COLO829 (cell line): ENCODE results near the gene ARFGAP1.

ENCODE experiments used
- DNase-seq: peaks from one replicate; pipeline ENCODE4 v3.0.0; 2012; ENCODE audit warnings: low spot score

ARFGAP1 gene

DNA sequence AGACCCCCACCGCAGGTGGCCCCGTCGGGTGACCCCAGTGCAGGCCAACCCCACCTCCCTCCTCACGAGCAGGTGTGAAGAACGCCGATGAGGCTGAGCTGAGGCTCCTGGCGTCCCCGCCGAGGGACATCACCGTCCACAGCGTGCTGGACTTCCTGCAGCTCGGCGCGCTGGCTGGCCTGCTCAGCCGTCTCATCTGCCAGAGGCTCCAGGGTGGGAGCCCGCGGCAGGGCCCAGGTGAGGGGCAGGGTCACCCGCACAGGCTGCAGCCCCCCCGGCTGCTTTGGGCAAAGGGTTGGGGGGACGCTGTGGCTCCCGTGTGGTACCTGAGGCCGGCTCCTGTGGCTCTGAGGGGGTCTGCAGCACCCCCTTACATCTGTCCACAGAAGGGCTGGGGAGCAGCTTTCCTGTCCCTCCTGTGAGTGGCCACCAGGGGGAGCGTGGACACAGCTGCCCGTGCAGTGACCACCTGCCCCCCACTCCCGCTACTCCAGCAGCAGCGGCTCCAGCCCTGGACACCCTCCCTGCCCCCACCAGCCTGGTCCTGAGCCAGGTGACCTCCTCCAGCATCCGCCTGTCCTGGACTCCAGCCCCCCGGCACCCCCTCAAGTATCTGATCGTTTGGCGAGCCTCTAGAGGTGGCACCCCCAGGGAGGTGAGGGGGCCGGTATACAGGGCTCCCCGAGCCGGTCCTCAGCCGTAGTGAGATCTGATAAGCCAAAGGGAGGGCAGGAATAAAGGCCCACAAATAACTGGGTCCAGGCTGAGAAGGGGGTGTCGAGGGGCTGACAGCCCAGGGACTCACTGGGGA is 36.9 kb downstream of the ARFGAP1 start:
- peak; percentile 42 for DNase-seq

DNA sequence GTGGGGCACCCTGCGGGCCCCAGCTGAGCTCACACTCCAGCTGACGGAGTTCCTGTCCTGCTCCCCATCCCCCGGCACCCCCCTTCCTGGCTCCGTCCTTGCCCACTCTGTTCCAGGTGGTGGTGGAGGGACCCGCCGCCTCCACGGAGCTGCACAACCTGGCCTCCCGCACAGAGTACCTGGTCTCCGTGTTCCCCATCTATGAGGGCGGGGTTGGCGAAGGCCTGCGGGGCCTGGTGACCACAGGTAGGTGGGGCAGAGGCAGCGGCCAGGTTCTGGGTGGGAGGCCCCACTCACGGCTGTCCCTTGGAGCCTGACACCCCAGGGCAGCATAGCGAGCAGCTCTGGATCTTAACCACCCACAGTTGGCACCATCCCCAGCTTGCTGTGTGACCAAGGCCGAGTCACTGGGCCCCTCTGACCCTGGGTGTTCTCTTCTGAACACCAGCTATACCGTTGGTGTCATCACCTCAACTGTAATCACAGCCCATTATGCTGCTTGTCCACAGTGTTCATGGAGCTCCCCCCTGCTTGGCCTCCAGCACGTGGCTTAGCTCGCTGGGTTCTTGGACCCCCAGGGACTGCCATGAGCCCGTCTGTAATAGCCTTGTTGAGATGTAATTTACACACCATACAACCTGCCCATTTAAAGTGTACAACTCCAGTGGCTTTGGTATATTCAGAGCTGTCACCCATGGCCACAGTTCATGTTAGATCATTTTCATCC is 37.8 kb downstream of the ARFGAP1 start:
- DNase-seq, result no peak

DNA sequence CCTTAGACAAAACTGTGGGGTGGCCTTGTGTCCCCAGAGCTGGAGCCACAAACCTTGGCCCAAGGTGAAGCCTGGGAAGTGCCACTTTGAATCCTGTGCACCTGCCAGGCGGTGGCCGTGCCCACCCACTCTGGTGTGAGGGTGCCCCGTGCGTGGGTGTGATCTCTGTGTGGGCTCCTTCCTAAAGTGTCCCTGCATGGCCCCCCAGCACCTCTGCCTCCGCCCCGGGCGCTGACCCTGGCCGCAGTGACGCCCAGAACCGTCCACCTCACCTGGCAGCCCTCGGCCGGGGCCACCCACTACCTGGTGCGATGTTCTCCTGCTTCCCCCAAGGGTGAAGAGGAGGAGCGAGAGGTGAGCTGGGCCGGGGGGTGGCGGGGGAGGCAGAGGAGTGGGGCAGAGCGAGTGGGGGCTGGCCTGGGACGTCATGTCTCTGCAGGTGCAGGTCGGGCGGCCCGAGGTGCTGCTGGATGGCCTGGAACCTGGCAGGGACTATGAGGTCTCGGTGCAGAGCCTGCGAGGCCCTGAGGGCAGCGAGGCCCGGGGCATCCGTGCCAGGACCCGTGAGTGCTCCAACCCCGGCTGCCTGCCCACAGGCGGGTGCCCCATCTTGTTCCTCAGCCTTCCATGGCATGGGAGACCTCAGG is 38.7 kb downstream of the ARFGAP1 start:
- DNase-seq, result no peak

DNA sequence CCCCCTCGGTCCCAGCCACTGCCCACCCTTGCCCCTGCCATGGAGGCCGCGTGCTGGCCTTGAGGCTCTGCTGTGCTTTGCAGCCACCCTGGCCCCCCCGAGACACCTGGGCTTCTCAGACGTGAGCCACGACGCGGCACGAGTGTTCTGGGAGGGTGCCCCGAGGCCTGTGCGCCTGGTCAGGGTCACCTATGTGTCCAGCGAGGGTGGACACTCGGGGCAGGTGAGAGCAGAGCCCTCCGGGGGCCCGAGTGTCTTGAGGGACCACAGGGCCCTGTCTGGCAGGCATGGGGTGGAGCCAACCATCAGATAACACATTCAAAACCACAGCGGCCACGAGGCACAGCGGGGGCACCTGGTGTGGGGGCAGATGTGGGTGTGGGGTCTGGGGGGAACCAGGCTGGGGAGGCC is 39.2 kb downstream of the ARFGAP1 start:
- DNase-seq, result no peak

DNA sequence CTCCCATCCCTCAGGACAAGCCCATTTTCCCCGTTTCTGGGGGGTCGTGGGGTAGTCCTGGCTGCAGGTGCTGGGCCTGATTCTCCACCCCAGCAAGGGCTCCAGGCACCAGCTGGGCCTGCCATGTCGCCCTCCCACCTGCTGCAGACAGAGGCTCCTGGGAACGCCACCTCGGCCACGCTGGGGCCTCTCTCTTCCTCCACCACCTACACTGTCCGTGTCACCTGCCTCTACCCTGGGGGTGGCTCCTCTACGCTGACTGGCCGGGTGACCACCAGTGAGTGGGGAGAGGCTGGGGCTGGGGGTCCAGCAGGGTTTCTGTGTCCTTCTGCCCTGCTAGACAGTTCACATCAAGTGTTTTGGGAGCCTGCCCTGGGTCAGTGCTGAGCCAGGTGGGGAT is 39.7 kb downstream of the ARFGAP1 start:
- DNase-seq, result no peak

DNA sequence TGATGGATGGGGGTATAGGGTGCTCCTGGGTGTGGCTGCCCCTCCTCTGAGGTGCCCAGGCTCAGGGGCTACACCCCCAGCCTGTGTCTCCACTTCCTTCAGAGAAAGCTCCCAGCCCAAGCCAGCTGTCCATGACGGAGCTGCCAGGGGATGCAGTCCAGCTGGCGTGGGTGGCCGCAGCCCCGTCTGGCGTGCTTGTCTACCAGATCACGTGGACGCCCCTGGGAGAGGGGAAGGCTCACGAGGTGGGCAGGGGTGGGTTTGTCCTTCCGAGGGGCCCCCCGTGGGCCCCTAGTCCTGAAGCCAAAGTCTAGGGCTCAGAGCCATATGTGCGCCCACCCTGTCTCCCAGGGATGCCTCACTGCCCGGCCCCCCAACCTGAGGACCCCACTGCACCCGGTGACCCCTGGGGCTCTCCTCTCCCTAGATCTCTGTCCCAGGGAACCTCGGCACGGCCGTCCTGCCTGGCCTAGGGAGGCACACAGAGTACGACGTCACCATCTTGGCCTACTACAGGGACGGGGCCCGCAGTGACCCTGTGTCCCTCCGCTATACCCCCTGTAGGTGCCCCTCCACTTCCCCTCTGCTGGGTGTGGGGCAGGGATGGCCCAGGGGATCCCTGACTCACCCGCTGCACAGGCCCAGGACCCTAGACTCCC is 40.2 kb downstream of the ARFGAP1 start:
- DNase-seq, result no peak

DNA sequence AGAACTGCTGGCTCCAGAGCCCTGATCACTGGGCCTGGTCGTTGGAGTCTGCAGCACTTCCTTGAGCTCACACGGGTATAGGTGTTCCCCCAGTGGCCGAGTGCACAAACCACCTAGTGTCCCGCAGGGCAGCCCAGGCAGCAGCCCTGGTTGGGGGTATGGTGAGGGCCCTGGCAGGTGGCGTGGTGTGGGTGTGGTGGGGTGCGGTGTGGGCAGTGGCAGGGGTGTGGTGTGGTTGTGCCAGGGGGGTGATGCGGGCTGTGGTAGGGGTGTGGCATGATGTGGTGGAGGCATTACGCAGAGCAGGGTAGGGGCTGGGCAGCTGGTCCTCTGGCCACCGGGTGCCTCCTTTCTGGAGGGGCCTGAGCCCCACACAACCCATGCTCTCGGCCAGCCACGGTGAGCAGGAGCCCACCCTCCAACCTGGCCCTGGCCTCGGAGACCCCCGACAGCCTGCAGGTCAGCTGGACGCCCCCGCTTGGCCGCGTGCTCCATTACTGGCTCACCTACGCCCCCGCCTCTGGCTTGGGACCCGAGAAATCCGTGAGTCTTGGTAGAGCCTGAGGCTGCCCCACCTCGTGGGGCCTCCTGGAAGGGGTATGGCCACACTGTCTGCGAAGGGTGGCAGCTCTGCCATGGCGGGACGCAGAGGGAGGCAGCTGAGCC is 40.9 kb downstream of the ARFGAP1 start:
- no peak for DNase-seq

DNA sequence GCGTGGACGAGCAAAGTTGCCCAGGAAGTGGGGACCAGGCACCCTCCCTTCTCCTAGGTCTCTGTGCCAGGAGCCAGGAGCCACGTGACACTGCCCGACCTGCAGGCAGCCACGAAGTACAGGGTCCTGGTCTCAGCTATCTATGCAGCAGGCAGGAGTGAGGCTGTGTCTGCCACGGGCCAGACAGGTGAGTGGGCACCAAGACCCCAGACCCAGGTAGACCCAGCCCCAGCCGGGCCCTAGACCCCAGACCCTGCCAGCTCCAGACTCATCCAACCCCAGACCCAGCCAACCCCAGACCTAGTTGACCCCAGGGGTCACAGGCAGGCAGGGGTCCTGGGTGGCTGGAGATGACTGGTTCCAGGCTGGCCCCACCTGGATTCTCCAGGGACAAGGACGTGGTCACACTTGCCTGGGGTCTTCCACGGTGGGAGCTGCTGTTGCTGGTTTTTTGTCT is 41.4 kb downstream of the ARFGAP1 start:
- DNase-seq, result no peak

DNA sequence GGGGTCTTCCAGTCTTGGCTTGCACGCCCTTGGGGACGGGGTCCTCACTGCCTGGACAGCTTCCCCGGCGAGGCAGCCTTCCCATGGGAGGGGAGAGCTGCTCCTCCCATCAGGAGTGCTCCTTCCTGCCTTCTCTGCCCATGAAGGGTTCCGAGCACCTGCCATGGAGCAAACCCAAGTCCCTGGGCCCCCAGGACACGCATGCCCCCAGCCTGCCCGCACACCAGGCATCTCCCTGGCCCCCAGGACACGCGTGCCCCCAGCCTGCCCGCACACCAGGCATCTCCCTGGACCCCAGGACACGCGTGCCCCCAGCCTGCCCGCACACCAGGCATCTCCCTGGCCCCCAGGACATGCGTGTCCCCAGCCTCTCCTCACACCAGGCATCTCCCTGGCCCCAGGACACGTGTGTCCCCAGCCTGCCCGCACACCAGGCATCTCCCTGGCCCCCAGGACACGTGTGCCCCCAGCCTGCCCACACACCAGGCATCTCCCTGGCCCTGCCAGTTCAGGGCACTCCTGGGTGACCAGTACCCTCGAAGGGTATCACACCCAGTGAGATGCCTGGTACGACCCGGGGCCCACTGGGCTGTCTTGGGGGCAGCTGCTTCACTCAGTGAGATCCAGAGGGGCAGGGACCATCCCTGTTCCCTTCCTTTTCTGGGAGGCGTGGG is 42.1 kb downstream of the ARFGAP1 start:
- no peak for DNase-seq

DNA sequence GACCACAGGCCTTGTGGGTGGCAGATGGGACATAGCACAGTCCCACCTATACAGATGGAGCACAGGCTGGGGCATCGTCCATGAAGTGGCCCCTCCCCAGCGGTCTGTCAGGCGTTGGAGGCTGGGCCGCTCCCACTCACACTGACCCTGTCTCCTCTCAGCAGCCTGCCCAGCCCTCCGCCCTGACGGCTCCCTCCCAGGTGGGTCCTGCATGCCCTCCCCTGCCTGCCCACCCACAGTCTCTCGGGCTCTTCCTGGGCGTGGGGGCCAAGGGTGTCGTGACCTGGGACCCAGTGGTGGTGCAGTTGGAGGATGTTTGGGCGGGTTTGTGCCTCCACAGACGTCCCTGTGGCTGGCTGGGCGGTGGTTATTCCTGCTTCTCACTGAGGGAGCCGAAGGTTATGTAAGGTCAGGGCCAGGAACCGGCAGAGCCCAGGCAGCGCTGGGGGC is 42.7 kb downstream of the ARFGAP1 start:
- DNase-seq, result no peak

DNA sequence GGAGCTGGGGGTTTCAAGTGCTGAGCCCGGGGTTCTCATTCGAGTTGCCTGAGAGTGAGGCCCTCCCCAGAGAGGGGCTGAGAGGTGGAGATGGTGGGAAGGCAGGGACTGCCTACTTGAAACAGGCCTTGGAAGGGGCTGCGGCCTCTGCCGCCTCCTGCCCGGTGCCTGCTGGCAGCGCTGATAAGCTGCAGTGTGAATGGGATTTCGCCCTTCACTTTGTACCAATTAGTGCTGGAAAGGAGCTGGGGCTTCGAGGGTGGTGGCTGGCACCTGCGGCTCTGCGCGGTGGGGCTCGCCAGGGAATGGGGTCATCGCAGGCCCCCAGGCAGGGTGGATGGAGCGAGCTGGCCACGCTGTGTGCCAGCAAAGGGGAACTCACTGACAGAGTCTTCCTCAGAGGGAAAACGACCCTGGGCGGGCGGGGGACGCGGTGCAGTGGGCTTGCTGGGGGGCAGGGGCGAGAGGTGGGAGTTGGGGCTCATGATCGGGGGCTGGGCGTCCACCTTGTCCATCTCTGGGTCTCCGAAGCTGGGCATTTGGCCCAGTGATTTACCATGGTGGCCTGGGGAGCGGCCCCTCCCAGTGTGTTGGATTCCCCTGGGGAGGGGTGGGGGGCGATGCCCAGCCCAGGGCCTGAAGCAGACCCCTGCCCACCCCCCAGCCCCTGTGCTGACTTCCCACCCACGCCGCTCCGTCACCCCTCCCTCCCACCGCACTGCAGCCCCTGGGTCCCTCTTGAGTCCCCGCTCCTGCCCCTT is 43.3 kb downstream of the ARFGAP1 start:
- DNase-seq, result no peak

DNA sequence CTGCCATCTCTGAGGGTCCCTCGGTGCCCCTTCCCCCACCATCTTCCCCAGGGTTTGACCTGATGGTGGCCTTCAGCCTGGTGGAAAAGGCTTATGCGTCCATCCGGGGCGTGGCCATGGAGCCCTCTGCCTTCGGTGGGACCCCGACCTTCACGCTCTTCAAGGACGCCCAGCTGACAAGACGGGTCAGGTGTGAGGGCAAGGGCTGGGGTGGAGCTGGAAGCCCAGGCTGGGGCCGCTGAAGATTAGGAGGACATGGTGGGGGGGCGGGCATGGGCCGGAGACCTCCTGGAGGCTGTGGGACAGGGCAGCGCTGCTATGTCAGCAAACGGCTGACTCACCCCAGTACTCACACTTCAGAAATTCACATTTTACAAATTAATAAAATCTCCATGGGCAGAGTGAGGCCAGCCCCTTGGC is 43.9 kb downstream of the ARFGAP1 start:
- no peak for DNase-seq

DNA sequence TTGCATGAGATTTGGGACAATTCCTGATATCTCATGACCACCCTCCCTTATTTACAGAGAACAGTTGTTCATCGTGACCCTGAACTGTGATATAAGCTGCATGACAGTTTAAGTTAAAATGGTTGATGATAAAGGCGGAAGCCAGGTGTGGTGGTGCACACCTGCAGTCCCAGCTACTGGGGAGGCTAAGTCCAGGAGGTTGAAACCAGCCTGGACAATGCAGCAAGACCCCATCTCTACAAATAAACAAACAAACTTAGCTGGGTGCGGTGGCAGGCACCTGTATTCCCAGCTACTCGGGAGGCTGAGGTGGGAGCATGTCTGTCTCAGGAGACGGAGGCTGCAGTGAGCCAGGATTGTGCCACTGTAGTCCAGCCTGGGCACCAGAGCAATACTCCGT is 44.4 kb downstream of the ARFGAP1 start:
- DNase-seq, result no peak

DNA sequence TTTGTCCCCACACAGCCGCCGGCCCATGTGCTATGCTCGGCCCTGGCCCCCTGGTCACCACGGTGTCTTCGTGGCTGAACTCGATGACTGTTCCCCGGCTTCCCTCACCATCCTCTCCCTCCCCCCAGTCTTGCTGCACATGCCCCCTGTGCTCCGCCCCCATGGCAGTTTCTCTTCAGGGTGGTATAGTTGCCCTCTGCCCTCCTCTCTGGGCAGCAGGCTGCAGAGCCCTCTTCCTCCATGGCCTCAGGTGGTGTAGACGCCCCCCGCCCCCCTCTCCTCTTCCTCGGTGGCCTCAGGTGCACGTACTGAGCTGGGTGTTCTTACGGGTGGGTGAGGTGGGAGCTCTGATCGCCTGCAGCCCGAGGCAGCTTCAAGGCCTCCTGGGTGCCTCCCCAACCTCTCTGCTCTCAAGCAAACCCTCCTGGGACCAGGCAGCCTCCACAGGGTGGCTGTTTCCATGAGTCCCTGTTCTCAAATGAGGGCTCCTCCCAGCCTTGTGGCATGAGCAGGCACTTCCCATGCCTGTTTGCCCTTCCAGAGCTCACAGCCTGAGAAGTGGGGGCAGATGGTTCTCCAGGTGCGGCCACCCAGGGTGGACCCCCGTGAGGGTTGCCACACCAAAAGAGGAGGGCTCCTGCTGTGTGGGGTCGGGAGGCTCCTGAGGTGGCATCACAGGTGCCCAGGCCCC is 45.1 kb downstream of the ARFGAP1 start:
- DNase-seq, result no peak

DNA sequence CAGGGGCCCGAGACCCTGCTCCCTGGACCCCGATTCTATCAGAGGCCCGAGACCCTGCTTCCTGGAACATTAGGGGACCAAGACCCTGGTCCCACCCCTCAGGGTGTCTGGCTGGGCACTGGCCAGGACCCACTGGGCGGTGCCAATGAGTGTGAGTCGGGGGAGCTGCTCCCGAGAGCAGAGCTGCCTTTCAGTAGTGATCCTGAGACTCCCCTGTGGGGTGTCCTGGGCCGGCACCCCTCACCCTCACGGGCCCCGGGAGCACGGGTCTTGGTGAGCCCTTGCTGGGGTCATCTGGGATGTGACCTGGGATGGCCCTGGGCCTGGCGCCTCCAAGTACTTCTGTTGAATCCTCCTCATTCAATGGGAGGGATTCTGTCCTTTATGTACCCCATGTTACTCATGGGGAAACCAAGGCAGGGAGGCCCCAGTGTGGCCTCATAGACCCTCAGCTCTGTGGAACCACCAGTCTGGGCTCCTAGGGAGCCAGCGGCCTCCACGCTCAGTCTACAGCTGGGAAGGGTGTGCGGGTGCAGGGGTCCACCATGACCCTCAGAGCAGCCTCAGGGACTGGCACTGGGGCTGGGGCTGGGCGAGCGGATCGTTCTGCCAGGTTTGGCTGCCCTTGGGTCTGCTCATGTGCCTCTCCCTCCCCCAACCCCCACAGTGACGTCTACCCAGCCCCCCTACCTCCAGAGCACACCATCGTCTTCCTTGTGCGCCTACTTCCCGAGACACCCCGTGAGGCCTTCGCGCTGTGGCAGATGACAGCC is 46.0 kb downstream of the ARFGAP1 start:
- DNase-seq, result no peak

DNA sequence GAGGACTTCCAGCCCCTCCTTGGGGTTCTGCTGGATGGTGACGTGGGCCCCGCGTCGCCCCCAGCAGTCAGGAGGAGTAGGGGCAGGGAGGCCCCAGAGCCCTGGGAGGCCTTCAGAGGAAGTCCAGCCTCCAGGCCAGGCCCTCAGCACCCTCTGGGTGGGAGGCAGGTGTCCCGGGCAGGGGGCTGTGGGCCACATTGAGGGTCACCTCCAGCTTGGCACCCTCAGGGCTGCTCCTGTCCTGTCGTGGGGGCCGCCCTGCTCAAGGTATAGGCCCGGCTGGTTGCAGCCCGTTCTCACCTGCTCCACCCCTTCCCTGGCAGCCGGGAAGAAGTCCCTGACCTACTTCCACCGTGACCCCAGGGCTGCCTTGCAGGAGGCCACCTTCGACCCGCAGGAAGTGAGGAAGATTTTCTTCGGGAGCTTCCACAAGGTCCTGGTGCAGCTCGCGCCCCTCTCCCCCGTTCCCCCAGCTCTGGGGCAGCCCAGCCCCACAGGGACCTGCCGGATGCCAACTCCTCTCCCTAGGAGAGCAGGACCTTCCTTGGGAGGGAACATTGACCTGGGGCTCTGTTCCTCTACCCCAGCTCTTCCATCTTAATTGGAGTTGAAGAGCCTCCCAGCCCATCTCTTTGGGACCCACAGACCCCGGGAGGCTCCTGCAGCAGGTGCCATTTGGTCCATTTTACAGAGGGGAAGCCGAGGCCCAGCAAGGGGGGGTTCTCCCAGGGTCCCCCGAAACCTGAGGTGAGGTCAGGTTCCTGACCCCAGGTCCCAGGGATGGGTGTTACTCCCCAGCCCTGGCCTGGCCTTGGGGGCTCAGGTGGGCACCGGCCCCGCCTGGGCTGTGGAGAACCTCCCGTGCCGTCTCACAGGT is 46.8 kb downstream of the ARFGAP1 start:
- no peak for DNase-seq

DNA sequence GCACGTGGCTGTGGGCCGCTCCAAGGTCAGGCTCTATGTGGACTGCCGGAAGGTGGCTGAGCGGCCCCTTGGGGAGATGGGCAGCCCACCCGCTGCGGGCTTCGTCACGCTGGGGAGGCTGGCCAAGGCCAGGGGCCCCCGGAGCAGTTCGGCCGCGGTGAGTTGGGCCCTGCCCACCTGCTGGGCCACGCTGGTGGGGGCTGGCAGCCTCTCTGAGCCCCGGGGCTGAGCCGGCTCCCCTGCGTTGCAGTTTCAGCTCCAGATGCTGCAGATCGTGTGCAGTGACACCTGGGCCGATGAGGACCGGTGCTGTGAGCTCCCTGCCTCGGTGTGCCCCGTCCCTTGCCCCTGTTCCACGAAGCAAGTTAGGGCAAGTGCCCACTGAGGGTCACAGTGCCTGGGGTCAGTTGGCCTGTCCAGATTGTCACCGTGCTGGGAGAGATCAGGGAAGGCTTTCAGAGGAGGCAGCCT is 47.5 kb downstream of the ARFGAP1 start:
- DNase-seq, result no peak

DNA sequence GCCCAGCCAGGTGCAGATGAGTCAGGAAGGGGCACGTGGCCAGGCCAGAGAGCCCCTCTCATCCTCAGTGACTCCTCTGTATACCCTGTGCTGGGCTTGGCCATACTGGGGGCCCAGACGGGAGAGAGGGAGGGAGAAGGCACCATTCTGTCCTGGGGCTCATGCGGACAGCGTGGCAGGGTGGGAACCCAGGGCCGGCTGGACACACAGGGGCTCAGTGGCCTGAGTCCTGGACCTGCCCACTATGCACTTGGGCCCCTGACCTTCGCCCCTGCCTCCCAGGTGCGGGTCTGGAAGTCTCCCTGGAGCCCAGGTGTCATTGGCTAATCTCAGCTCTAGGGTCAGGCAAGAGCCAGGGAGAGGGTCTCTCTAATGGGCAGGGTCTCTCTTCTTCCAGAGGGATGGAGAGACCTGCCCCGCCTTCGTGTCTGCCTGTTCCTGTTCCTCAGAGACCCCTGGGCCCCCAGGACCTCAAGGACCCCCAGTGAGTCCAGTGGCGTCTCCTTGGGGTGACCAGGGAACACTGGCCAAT is 48.1 kb downstream of the ARFGAP1 start:
- DNase-seq, result no peak
